Measurements from ENCODE around the gene ALK. TPM values are rescaled to one million over a fixed set of nuclear protein-coding genes. Genes with fewer than 3 reads are reported as not detected.

Gene ALK
- total and polyA plus RNA-seq, 10 of the 15 experiments (the other 5 are each of a cell fraction or from before 2014, with no cell fraction given) = 0.11 TPM; not detected in 9

GRCh38 chr2:29613067-29613466 lies 308.3 kb downstream of the ALK start:
- RAD21 ChIA-PET (ENCODE audit: unreplicated experiment) = no interaction called here
- no peaks in the 10 kb centered on the region for H3K4me1 ChIP-seq (ENCODE audit: control insufficient read depth, insufficient read depth, low read length)
- POLR2A ChIA-PET = no interaction called here
- TF ChIP-seq NFYB (IDR thresholded peaks at IDR 0.05; ENCODE audit: insufficient read depth, low read depth, low read length) (no peak), E2F4 (IDR thresholded peaks at IDR 0.05; ENCODE audit: low read depth, low read length) (no peak), ZNF274 (IDR thresholded peaks at IDR 0.05; ENCODE audit: insufficient read depth, insufficient read length) (no peak), SREBF1 (IDR thresholded peaks at IDR 0.05; ENCODE audit: low read length) (no peak), RB1 (IDR thresholded peaks at IDR 0.05; ENCODE audit: borderline replicate concordance) (no peak), WRNIP1 (IDR thresholded peaks at IDR 0.05; ENCODE audit: borderline replicate concordance, low read depth, low read length) (no peak), CTCF (IDR thresholded peaks at IDR 0.05 in 2 of 3, conservative IDR thresholded peaks at IDR 0.05 in 1 of 3; ENCODE audit: control insufficient read depth in 2 of 3, extremely low read depth in 1 of 3, insufficient read depth in 1 of 3, low read depth in 3 of 3, low read length in 3 of 3) (no peak)
- TF ChIP-seq, protein P1, sequence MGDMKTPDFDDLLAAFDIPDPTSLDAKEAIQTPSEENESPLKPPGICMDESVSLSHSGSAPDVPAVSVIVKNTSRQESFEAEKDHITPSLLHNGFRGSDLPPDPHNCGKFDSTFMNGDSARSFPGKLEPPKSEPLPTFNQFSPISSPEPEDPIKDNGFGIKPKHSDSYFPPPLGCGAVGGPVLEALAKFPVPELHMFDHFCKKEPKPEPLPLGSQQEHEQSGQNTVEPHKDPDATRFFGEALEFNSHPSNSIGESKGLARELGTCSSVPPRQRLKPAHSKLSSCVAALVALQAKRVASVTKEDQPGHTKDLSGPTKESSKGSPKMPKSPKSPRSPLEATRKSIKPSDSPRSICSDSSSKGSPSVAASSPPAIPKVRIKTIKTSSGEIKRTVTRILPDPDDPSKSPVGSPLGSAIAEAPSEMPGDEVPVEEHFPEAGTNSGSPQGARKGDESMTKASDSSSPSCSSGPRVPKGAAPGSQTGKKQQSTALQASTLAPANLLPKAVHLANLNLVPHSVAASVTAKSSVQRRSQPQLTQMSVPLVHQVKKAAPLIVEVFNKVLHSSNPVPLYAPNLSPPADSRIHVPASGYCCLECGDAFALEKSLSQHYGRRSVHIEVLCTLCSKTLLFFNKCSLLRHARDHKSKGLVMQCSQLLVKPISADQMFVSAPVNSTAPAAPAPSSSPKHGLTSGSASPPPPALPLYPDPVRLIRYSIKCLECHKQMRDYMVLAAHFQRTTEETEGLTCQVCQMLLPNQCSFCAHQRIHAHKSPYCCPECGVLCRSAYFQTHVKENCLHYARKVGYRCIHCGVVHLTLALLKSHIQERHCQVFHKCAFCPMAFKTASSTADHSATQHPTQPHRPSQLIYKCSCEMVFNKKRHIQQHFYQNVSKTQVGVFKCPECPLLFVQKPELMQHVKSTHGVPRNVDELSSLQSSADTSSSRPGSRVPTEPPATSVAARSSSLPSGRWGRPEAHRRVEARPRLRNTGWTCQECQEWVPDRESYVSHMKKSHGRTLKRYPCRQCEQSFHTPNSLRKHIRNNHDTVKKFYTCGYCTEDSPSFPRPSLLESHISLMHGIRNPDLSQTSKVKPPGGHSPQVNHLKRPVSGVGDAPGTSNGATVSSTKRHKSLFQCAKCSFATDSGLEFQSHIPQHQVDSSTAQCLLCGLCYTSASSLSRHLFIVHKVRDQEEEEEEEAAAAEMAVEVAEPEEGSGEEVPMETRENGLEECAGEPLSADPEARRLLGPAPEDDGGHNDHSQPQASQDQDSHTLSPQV (IDR thresholded peaks at IDR 0.05) = no peak
- no peak for DNase-seq (ENCODE audit: low read depth, low spot score)
- no TSS peak for BruUV-seq (replicated peaks)
- no peaks in the 10 kb centered on the region for H3K79me2 ChIP-seq (ENCODE audit: control insufficient read depth, insufficient read depth, low read length)
- H3K9me3 ChIP-seq (replicated peaks; ENCODE audit: control insufficient read depth, insufficient read depth, low read length) = no peaks in the 10 kb centered on the region; the same call in 2 of the 3 replicates
- CTCF ChIA-PET = no interaction called here
- H4K20me1 ChIP-seq (ENCODE audit: control insufficient read depth, insufficient read depth) = no peaks in the 10 kb centered on the region
- H3K4me2 ChIP-seq (ENCODE audit: control insufficient read depth, insufficient read depth) = no peak overlapping the region
- intact Hi-C loops (cut with micrococcal nuclease; ENCODE audit: unreplicated experiment) = no loop called here
- no peaks in the 10 kb centered on the region for H3K36me3 ChIP-seq (ENCODE audit: control insufficient read depth in 2 of 2, insufficient read depth in 2 of 2, low read length in 1 of 2)
- no peak overlapping the region for H3K9ac ChIP-seq (ENCODE audit: control insufficient read depth, insufficient read depth, low read length)
- 19% methylated on average over 3 of the region's 3 CpGs for WGBS (ENCODE audit: insufficient coverage, insufficient replicate concordance, low lambda C conversion rate, missing lambda C conversion rate)
- in situ Hi-C loops (cut with MboI) = no loop called here
- H2AFZ ChIP-seq (ENCODE audit: control insufficient read depth, low read depth, low read length) = no peak overlapping the region
- H3K27ac ChIP-seq (ENCODE audit: control insufficient read depth, insufficient read depth) = no peak overlapping the region
- no peak for ATAC-seq
- no peaks in the 10 kb centered on the region; a peak in 2 of 4 replicates for H3K27me3 ChIP-seq (replicated peaks in 1 of 2; ENCODE audit: control insufficient read depth in 2 of 2, insufficient read depth in 2 of 2, low read length in 1 of 2)
- no peak overlapping the region for H3K4me3 ChIP-seq
- SMC1A ChIA-PET (ENCODE audit: uncharacterized antibody, unreplicated experiment) = no interaction called here
- FAIRE-seq = no peak

All from GM12878 (cell line).